Embryonic facial prominence (tissue), 1 donor: Measurements from ENCODE around the gene DCP2.

ENCODE experiments used
- DNase-seq: peaks from one replicate; pipeline ENCODE4 v3.0.0-alpha.2; 2016; ENCODE audit errors: extremely low spot score

Gene DCP2

GRCh38 chr5:113020461-113021273 is 44.1 kb downstream of the DCP2 start:
- DNase-seq: no peak

- no peak for DNase-seq
Observed at GRCh38 chr5:113022661-113023060, 46.1 kb downstream of the DCP2 start.

GRCh38 chr5:113024076-113024697 is 47.6 kb downstream of the DCP2 start:
- no peak for DNase-seq

- DNase-seq: no peak
Observed at GRCh38 chr5:113025596-113025995, 49.0 kb downstream of the DCP2 start.

- no peak for DNase-seq
Observed at GRCh38 chr5:113026211-113026610, 49.6 kb downstream of the DCP2 start.

GRCh38 chr5:113027015-113027414 is 50.4 kb downstream of the DCP2 start:
- DNase-seq: no peak

GRCh38 chr5:113027431-113027830 is 50.8 kb downstream of the DCP2 start:
- no peak for DNase-seq

- no peak for DNase-seq
Observed at GRCh38 chr5:113029614-113030013, 53.0 kb downstream of the DCP2 start.

GRCh38 chr5:113031104-113031503 is 54.5 kb downstream of the DCP2 start:
- DNase-seq: no peak

GRCh38 chr5:113031557-113031956 is 55.0 kb downstream of the DCP2 start:
- DNase-seq: no peak

- DNase-seq: no peak
Observed at GRCh38 chr5:113034182-113034773, 57.7 kb downstream of the DCP2 start.

GRCh38 chr5:113035096-113035495 is 58.5 kb downstream of the DCP2 start:
- no peak for DNase-seq

- DNase-seq: no peak
Observed at GRCh38 chr5:113036321-113036720, 59.7 kb downstream of the DCP2 start.

- DNase-seq: no peak
Observed at GRCh38 chr5:113036826-113037225, 60.2 kb downstream of the DCP2 start.

GRCh38 chr5:113038136-113038535 is 61.5 kb downstream of the DCP2 start:
- no peak for DNase-seq

GRCh38 chr5:113038714-113039113 is 62.1 kb downstream of the DCP2 start:
- DNase-seq: no peak

GRCh38 chr5:113039229-113039933 is 62.8 kb downstream of the DCP2 start:
- DNase-seq: no peak

GRCh38 chr5:113039934-113040285 is 63.3 kb downstream of the DCP2 start:
- DNase-seq: no peak

GRCh38 chr5:113040672-113041260 is 64.2 kb downstream of the DCP2 start:
- no peak for DNase-seq

- no peak for DNase-seq
Observed at GRCh38 chr5:113042491-113043243, 66.1 kb downstream of the DCP2 start.

- no peak for DNase-seq
Observed at GRCh38 chr5:113043491-113043931, 66.9 kb downstream of the DCP2 start.
